Measurements from ENCODE around the gene CHCHD4.

GRCh38 chr3:14145670-14146380 is 21.2 kb upstream of the CHCHD4 start:
- TF ChIP-seq CTCF (IDR thresholded peaks at IDR 0.05) = no peak
- no peak for TF ChIP-seq POLR2A (IDR thresholded peaks at IDR 0.05)
